NCI-H1930 (cell line): Measurements from ENCODE around the gene ASH1L.
A peak's percentile ranks its signal among the peaks of the same experiment; 100 is the strongest.
"Not testable (repeated sequence)": the region's sequence is repeated elsewhere in the genome, so short reads cannot be mapped to it uniquely, and the experiment has no call there.

Experiments
- DNase-seq, 2 experiments: peaks; one replicate each; lab custom pipeline; 2025; lab: John Stamatoyannopoulos, UW

Gene ASH1L

DNA sequence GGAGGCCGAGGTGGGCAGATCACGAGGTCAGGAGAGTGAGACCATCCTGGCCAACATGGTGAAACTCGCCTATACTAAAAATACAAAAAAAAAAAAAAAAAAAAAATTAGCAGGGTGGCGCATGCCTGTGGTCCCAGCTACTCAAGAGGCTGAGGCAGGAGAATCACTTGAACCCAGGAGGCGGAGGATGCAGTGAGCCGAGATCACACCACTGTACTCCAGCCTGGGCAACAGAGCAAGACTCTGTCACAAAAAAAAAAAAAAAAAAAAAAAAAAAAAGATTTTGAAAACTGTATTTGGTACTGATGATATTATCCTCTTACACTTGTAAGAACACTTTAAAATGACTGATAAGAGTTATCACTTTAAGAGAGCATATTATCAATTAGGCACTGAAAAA is 74.2 kb downstream of the ASH1L start:
- not testable (repeated sequence) for DNase-seq

DNA sequence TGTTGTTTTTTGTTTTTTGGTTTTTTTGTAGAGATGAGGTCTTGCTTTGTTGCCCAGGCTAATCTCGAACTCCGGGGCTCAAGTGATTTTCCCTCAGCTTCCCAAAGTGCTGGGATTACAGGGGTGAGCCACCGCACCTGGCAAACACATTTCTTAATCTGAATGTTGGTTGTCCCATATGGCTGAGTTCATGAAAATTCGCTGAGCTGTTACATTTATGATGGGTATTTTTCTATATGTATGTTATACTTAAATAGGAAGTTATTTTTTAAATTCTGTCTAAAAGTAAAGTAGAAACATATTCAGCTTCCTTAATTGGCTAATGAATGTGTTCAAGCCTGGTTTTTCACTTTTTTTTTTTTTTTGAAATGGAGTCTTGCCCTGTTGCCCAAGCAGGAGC is 75.1 kb downstream of the ASH1L start:
- DNase-seq, result no peak

DNA sequence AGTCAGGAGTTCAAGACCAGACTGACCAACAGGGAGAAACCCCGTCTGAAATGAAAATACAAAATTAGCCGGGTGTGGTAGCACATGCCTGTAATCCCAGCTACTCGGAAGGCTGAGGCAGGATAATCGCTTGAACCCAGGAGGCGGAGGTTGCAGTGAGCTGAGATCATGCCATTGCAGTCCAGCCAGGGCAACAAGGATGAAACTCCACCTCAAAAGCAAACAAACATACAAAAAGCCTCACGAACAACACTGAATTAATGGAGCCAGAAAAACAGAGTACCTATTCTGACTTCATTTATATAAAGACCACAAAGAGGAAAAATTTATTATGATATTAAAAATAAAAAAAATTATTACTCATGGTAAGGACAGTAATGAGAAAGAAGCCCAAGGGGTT is 75.7 kb downstream of the ASH1L start:
- DNase-seq, result not testable (repeated sequence)

DNA sequence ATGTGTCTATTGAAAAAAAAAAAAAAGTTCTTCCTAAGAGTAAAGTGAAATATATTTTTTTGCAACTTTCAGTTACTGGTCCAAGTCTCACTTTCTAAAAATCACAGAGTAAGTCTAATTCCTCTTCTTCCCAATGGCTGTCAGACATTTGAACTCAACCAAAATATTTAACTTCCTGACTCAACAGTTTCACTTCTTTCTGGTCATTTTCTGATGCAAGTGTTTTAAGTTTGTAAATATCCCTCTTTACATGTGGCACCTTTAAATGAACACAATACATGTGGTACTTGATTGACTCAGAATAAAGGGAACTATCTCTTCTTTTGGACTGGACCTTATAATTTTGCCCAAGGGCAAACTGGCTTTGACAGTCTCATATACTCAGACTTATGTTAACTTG is 76.7 kb downstream of the ASH1L start:
- DNase-seq, result no peak

GRCh38 chr1:155485222-155485621 is 77.4 kb downstream of the ASH1L start:
- no peak for DNase-seq

DNA sequence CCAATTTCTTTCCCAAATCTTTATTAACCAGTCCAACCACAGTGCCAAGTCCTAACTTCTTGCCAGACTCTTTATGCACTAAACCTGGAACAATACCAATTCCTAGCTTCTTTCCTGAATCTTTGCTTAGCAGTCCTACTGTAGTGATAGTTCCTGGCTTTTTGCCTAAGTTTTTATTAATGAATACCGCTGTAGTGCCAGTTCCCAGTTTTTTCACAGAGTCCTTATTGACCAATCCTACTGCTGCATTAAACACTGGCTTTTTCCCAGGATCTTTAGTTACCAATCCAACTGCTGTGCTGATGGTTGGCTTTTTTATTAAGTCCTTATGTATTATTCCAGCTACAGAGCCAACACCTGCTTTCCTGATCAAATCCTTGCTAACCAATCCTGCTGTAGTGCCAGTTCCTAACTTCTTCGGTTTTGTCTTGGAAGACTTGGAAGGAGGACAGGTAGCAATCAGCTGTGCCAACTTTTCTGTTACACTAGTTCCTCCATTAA is 80.8 kb downstream of the ASH1L start:
- DNase-seq, result no peak

DNA sequence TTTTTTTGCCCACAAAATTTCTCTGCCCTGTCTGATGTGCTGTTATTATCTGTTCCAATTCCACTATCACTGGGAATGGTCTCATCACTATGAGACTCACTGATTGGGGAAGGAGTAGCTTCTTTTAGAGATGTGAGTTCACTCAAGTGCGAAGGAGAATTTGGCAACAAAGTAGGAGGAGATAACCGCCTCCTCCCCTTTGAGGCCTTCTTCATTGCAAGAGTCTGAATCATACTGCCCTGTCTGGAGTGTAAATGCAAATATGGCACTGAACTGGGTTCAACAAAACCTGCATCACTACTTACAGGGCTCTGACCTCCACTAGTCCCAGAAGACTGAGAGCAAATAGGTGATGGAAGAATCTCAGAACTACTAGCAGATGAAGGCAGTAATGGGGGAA is 83.4 kb downstream of the ASH1L start:
- no peak for DNase-seq

- DNase-seq, result no peak
Observed at GRCh38 chr1:155478270-155478852, 84.2 kb downstream of the ASH1L start.

DNA sequence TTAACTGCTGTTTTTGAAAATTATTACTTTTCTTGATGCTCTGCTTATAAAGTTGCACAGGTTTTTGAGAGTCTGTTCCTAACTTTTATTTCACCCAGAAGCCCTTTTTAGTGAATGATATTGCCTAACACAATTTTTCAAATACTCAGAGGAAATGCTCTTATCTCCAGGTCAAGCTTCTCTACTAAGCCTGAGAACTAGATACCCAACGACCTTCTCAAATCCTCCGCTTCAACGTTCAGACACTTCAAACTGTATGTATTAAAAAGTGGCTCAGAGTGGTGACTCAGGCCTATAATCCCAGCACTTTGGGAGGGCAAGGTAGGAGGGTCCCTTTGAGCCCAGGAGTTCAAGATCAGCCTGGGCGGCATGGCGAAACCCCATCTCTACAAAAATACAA is 88.5 kb downstream of the ASH1L start:
- DNase-seq, result no peak

DNA sequence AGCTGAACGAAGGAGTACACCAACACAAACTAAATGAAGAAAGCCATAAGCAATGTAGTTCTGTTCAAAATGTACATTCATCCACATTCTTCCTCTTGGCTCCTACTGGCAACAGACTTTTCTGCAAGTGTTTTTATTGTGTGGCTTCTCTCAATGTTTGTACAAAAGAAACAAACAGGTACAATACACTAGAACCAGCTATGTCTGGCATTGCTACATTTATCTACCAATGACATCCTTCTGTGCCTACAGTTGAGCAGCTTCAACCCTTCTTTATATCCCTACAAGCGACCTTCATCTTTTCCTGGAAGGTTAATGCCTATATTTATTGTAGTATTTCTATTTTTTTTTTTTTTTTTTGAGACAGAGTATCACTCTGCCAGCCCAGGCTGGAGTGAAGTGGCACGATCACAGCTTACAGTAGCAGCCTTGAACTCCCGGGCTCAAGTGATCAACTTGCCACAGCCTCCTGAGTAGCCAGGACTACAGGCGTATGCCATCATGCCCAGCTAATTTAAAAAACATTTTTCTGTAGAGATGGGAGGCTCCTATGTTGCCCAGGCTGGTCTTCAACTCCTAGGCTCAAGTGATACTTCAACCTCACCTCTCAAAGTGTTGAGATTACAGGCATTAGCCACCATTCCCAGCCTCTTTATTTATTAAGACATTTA is 89.3 kb downstream of the ASH1L start:
- no peak for DNase-seq

DNA sequence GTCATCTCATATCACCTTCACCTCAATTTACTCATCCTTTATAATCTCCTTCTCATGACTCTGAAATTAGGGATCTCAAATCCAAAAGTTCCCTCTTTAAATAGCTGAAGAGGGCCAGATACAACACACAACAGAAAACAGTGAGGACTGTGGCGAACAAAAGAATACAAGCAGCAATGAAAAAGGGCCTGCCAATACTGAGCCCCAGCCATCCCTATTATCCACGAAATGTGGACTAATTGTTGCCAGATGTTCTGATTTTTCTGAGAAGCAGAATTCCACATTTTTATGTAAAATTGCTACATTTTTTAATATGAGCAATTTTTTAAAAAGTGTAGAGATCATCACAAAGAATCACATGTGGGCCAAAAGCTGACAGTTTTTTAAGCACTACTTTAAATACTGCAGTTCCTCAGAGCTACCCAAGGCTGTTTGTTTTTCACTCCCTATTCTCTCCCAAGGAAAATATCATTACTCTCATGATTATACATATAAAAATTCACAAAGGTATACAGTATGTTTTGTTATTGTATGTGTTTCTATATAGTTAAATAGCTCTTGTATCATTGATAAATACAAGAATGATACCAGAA is 90.0 kb downstream of the ASH1L start:
- no peak for DNase-seq

DNA sequence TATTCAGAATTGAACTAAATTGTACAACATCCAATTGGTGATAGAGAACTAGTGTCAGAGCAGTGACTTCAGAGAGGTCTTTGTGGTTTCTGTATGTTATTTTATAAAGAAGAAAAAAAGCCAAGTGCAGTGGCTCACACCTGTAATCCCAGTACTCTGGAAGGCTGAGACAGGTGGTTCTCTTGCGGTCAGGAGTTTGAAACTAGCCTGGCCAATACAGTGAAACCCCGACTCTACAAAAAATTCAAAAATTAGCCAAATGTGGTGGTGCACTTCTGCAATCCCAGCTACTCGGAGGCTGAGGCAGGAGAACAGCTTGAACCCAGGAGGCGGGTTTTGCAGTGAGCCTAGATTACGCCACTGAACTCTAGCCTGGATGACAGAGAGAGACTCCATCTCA is 90.7 kb downstream of the ASH1L start:
- DNase-seq, result no peak

DNA sequence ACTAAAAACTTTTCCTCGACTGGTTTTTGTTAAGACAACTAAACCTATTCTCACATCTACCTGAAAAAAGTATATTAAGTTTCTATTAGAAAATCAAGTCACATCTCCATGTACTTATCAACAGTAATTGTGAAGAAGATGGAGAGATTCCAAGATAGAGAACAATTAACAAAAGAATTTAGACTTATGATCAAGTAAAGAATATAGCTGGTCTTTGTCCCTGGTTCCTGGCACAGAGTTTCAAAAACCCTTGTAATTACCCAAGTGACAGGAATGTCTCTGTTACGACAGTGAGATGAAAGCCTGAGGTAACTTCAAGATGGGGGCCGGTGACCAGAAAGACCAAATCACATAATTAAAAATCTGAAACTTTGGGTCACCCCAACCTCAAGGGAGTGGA is 91.6 kb downstream of the ASH1L start:
- no peak for DNase-seq

DNA sequence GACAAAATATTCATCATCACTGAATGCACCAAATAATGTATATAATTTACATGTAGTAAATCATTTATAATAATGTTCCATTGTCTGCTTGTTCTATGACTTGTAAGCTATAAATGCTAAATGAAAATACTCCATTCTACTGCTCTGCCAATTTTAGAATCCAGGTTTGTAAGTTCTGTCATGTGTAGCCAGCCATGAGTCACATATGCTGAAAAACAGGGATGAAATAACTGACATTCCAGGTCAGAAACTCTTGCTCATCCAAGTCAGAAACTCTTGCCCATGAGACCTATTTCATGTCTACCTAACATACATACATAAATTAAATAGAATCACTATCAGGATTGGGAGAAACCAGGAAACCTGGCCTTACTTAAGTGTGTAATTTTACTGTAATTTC is 95.6 kb downstream of the ASH1L start:
- DNase-seq, result no peak

DNA sequence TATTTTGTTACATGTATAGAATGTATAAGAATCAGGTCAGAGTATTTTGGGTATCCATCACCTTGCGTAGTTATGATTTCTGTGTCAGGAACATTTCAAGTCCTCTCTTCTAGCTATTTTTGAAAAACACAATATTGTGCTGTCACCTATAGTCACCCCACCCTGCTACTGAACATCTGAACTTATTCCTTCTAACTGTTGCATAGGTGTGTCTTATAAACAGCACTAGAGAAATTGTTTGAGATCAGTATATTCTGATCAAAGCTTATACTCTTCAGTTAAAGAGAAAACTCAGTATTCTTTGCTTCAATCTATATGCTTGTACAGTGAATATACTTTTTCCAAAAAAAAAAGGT is 96.0 kb downstream of the ASH1L start:
- no peak for DNase-seq

GRCh38 chr1:155463865-155464650 is 98.5 kb downstream of the ASH1L start:
- no peak for DNase-seq

- DNase-seq, result peak in 1 of 2 experiments; percentile 19
Observed at GRCh38 chr1:155458111-155458510, 104.5 kb downstream of the ASH1L start.

DNA sequence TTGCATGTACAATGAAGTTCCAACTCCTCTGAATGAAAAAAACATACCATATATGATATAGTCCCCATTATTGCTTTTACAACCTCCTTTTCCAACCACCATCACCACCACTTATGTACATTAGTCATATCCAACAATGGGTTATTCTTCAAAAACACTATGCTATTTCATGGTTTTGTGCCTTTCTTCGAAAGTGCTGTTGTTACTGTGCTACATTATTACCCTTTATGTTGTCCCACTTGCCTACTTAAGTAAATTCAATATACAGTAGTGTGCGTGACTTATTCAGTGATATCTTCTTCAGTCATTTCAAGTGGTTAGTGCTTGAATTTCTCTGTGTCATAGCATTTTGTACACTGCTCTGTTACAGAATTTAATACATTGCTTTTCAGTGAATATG is 105.3 kb downstream of the ASH1L start:
- peak; percentile 28 to 29 for DNase-seq

GRCh38 chr1:155455588-155456195 is 106.9 kb downstream of the ASH1L start:
- DNase-seq, result no peak

GRCh38 chr1:155454096-155454495 is 108.5 kb downstream of the ASH1L start:
- no peak for DNase-seq

GRCh38 chr1:155453141-155453540 is 109.5 kb downstream of the ASH1L start:
- DNase-seq, result no peak

- no peak for DNase-seq
Observed at GRCh38 chr1:155451199-155451598, 111.4 kb downstream of the ASH1L start.
